SIG-M5 (cell line): Measurements from ENCODE around the gene UBXN6.

ENCODE experiments used
- DNase-seq: peaks from one replicate; lab custom pipeline; 2025; lab: John Stamatoyannopoulos, UW

UBXN6 gene, protein sequence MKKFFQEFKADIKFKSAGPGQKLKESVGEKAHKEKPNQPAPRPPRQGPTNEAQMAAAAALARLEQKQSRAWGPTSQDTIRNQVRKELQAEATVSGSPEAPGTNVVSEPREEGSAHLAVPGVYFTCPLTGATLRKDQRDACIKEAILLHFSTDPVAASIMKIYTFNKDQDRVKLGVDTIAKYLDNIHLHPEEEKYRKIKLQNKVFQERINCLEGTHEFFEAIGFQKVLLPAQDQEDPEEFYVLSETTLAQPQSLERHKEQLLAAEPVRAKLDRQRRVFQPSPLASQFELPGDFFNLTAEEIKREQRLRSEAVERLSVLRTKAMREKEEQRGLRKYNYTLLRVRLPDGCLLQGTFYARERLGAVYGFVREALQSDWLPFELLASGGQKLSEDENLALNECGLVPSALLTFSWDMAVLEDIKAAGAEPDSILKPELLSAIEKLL

DNA sequence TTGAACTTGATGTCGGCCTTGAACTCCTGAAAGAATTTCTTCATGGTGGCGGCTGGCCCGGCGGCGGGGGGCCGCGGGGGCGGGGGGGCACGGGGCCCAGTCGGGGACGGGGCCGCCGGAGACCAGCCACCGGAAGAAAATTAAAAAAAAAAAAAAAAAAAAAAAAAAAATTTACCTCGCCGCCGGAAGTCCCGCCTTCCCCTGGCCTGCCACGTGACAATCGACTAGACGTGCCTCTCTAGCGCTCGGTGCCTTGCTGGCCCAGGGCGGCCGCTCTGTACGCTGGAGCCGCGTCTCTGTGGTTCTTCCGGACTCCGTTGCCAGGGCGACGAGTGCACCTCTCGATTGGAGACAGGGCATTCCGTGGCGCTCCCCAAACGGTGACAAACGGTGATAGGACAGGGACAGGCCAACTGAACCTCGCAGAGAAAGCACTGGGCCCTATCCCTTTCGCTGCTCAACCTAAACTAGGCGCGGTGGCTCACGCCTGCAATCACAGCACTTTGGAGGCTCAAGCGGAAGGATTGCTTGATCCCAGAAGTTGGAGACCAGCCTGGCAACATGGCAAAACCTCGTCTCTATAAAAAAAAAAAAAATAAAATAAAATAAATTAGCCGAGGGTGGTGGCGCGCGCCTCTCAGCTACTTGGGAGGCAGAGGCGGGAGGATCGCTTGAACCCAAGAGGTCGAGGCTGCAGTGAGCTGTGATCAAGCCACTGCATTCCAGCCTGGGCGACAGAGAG is at the start of gene UBXN6:
UBXN6 (minus strand) TSS at position 141 of the 742 bp plus-strand sequence; CDS start at position 44, 97 bp downstream.
- DNase-seq, result peak; percentile 81

DNA sequence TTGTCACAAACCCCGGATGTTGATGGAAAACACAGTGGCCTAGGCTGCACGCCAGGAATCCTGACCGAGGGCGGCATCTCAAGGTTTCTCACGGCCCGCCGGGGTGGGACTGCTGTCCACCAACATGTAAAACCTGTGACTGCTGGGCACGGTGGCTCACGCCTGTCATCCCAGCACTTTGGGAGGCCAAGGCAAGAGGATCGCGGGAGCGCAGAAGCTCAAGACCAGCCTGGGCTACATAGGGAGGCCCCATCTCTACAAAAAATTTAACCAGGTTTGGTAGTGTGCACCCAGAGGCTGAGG is 49.5 kb upstream of the UBXN6 start:
- no peak for DNase-seq

DNA sequence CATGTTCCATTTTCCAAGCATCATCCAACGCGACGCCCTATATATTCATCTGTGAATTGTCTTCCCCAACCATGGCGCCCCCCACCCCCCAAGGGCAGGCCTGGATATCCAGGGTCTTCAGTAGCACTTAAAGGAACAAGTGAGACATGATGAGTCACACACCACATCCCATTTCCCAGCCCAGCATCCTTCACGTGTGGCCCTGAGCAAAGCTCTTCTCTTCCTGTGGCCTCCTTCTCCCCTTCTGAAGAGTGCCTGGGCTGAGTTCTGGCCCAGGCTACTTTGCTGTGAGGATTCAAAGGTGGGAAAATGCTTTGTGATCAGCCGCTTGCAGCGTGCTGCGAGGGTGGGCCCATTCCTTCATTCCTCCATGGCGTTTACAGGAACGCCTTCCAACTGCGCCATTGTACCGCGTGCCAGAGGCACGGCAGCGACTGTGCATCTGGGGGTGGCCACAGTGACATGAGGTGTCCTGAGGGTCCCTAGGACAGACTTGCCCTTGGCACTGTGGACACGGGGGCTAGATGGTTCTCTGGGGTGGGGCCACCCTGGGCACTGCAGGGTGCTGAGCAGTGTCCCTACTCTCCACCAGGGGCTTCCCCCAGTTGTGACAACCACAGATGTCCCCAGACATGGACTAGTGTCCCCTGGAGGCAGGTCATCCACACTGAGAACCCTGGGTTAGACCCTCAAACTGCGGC is 49.0 kb upstream of the UBXN6 start:
- no peak for DNase-seq

DNA sequence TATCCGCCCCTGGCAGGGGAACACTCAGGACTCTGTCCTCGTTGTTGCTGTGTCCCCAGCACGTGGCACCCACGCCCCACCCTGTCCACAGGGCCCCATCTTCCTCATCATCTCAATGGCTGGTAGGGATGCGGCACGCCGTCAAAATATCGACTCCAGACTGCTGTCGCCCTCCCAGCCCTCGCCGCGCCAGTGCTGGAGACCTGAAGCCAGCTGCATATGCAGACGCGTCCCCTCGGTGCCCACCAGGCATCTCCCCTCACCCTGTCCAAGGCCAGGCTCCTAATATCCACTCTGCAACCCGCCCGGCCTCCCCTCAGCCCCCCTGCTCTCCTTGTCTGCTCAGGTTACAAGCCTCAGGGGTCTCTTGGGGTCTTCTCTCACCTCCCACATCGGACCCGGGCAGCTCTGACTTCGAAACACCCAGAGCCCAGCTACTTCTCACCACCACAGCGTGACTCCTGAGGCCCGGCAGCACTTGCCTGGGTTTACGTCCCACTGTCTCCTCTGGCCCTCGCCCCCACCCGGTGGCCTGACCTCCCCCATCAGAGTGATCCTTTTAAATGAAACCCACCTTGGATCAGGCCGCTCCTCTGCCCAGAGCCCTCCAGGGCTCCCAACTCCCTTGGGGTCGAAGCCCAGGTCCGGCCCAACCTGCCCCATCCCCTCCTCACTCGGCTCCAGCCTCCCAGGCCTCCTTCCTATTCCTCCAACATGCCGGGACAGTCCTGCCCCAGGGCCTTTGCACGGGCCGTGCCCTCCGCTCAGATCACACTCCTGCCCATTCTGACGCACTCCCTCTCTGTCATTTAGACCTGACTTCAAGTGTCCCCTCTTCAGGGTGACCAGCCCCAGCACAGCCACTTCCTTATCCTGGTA is 48.2 kb upstream of the UBXN6 start:
- DNase-seq, result no peak

DNA sequence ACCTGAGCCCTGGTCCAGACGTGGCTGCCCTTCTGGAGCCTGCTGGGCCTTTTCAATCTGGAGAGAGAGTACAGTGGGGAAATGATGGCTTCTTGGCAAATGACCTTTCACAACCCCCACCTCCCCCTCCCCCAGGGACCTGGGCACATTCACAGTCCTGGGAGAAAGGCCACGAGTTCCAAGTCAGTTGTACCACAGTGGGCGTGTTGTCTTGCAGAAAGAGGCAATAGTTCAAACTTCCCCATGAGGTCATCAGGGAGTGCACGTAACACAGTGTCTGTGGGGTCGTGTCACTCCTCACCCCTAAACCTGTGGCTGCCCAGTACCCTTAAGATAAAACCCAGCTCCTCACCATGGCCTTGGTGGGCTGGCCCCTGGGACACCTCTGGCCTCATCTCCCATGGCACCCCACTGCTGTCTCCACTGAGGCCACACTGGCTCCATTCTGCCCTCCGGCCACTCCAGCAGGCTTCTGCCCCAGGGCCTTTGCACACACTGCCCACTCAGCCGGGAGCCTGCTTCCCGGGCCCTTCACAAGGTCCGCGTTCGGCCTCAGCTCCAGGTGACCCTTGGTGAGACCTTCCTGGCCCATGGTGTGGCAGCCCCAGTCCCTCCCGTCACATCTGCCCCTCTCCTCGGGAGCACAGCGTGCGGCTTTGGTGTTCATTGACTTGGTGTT is 47.4 kb upstream of the UBXN6 start:
- no peak for DNase-seq

DNA sequence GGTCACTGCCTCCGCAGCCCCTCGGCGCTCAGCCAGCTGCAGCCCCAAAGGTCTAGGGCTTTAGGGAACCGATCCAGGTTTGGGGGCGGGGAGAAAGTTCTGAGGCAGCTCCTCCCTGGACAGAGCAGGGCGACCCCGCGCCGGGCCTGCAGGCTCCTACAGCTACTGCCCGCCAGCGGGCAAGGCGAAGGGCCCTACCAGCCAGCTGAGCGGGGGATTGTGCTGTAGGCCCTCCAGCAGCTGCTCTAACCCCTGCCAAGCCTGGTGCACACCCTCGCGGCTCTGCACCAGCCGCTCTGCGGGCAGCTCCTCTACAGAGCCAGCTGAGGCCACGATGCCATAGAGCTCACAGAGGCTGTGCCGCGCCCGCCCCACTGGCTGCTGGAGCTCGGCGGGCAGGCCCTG is 46.7 kb upstream of the UBXN6 start:
- DNase-seq, result no peak

DNA sequence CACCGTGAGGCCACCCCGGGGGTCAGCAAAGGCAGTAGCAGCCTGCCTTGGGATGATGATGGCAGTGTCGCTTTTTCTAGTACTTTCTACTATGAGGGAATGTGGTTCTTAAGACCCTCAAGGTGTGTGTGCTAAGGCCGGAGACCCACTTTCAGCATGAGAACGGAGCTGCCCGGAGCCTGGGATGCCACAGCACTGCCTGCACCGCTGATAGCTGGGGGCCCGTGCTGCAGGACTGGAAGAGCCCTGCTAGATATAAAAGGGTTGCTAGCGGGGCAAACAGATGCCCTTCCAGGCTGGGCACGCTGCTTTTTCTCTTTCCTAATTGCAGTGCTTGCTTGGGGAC is 46.2 kb upstream of the UBXN6 start:
- no peak for DNase-seq

DNA sequence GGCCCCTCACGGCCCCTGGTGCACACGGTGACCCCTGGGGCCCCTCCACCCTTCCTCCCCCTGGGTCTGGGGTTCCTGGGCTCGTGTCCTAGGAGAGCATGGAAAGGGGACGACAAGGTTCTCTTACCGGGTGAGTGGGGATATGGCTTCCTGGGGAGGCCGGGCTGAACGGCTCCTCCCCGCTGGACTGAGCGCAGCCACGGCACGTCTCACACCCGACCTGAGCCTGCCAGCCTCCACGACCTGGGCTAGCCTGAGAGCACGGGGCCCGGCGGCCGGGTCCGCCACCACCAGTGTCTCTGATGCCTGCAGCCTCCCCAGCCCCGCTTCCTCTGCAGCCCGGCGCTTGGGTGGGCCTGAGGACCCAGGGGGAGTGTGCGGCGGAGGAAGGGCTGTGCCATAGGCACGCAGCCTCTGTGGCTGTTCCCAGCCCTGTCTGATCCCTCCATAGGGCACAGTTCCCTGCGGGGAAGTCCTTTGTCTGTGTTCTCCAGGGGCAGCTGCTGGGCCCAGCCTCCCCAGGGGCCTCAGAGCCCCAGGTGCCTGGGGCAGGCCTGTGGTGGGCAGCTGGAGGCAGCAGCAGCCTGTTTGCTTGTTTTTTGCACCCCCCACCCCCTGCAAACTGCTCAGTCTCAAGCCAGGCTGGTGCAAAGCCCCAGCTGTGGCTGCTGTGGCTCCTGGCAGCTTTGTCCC is 45.7 kb upstream of the UBXN6 start:
- no peak for DNase-seq

DNA sequence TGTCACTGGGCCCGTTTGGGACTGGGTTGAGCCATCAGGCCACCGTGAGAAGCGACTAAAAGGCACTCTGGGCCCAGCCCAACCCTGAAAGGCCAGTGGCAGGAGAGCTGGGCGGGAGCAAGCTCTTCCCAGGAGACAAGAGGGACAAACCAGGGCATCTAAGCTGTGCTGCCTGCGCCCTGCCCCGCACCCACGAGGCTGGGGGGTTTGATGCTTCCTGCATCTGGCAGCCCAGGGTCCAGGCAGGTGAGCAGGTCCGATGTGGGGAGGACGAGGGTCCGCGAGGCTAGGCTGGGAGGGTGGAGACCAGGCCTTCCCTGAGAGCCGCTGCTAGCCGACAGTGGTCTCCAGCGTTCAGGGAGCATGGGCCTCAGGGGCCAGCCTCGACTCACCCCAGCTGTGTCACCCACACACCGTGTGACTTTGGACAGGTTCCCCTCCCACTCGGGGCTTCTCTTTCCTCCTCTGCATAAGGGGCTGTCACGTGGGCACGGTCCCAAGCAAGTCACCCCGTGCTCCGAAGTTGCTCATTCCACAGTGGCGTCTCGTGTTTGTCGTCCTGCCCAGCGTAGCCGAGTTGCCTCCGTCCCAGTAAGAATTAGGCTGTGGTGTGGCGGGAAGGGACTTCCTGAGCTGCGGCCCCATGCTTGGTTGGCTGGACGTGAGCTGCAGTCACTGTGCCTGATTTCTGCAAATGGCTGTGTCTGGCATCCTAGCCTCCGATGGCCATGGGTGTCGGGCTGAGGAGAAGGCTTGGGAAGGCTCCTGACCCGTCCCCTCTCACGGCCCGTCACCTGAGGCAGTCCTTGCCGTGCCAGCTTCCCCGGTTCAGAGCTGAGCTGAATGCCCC is 44.9 kb upstream of the UBXN6 start:
- no peak for DNase-seq

DNA sequence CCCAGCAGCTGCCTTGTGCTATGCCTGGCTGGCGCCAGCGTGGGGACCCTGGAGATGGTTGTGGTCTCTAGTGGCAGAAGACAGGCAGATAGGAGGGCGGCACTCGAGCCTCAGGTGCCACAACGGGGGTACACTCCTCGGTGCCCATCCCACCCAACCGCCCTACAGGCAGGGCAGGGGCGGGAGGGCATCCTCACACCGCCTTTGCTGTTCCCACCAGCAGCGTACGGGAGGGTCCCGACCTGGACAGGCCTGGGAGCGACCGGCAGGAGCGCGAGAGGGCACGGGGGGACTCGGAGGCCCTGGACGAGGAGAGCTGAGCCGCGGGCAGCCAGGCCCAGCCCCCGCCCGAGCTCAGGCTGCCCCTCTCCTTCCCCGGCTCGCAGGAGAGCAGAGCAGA is 44.1 kb upstream of the UBXN6 start:
- DNase-seq, result no peak

DNA sequence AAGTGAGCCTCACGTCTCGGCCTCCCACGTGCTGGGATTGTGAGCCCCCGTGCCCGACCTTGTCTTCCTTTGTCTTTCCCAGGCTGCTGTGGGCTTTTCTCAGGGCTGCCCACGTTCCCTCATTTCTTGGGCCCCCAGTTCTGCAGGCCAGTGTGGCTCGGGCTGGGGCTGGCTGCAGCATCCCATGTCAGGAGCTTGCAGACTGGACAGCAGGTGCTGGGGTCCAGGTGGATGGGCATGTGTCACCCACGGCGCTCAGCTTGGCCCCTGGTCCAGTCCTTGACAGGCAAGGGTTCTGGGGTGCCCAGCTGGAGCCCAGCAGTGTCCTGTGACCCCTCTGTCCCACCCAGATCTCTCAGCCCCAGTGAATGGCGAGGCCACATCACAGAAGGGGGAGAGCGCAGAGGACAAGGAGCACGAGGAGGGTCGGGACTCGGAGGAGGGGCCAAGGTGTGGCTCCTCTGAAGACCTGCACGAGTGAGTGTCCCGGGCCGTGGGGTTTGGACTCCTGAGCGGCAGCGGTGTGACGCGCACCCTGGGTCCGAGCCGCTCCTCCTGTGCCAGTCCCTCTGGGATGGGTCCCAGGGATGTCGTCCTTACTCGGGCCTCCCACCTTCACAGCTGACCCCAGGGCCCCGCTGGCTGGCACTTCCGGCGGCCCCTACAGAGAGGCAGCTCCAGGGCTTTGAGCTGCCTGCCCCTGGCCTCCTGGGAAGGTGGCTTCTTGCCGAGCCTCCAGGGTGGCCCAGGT is 43.4 kb upstream of the UBXN6 start:
- no peak for DNase-seq

DNA sequence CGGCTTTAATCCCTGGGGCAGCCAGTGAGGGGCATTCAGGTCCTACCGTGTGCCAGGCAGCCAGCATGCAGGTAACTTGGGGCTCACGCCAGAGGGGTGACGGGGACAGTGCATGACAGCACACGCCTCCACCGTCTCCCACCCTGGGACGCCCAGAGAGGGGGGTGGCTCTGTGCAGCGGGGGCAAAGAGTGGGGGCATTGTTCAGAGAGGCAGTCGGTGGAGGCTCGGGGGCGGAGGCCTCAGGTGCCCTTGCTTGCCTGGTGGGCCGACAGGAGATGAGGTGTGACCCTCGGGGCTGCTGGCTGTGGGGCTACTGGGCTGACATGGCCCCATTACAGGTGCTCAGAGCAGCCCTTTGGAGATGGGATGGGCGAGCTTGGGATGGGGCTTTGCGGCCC is 42.3 kb upstream of the UBXN6 start:
- no peak for DNase-seq

DNA sequence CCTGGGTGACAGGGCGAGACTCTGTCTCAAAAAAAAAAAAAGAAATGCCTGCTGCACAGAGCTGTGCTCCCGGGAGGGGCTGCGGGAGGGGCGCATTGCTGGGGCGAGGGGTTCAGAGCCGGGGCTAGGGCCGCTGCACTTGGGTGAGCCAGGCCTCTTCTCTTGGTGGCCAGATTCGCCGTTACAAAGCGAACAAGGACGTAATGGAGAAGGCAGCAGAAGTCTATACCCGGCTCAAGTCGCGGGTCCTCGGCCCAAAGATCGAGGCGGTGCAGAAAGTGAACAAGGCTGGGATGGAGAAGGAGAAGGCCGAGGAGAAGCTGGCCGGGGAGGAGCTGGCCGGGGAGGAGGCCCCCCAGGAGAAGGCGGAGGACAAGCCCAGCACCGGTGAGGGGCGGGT is 41.7 kb upstream of the UBXN6 start:
- DNase-seq, result no peak

DNA sequence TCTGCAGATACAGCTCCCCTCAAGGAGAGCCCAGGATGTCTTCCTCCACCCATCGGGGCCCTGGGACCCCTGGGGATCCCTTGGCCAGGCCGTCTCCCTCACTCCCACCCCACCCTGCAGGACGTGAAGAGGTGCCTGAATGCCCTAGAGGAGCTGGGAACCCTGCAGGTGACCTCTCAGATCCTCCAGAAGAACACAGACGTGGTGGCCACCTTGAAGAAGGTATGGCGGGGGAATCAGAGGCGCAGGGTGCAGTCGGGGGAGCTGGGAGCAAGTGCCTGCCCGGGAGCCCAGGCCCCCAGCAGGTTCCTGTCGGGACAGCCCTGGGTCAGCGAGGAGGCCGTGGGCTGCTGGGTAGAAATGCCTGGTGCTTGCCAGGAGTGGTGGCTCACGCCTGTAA is 41.1 kb upstream of the UBXN6 start:
- DNase-seq, result no peak

DNA sequence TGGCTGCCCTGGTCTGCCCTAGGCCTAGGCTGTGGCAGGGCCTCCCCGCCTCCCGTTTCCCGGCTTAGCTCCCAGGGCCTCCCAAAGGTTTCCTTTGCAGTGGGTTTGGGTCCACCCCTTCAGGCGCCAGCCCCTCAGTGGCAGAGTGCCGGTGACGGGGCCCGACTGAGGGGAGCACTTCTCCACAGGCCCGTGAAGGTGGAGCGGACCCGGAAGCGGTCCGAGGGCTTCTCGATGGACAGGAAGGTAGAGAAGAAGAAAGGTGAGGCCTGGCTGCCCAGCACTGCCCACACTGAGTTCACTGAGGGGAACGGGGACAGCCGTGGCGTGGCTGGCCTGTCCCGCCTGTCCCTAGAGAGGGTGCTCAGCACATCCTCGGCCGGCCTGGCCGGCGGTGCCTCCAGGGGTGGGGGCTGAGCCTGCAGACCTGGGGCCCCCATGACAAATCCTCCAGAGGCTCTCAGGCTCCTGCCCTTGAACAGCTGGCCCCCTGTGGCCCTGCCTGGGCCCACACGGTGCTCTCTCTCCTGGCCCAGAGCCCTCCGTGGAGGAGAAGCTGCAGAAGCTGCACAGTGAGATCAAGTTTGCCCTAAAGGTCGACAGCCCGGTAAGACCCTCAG is 40.3 kb upstream of the UBXN6 start:
- DNase-seq, result no peak

DNA sequence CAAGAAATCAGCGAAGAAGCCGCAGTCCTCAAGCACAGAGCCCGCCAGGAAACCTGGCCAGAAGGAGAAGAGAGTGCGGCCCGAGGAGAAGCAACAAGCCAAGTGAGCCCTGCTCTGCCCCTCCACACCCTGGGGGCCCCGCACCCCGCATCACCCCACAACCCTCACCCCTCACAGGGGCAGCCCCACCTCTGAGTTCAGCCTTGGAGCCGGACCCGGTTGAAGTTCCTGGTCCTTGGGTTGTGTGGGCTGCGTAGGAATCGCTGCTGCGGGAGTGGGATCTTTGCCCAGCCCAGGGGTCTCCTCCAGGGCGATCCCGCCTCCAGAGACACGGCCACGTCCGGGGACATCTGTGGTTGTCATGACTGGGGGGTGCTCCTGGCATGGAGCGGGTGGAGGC is 38.7 kb upstream of the UBXN6 start:
- no peak for DNase-seq

DNA sequence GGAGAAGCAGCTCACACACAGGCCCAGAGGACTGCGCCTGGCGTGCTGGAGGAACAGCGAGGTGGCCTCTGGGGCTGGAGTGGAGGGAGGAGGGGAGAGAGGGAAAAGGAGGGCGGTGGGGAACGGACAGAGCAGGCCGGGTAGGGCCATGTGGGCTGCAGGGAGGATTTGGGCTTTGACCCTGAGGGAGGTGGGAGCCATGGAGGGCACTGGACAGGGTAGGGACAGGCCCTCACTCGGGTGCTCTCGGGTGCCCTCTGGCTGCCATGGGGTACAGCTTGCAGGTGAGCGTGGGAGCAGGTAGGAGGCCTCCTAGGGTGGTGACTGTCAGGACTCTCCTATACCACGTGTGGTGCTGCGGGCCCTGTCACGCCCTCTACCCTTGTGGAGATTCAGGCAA is 37.9 kb upstream of the UBXN6 start:
- no peak for DNase-seq

DNA sequence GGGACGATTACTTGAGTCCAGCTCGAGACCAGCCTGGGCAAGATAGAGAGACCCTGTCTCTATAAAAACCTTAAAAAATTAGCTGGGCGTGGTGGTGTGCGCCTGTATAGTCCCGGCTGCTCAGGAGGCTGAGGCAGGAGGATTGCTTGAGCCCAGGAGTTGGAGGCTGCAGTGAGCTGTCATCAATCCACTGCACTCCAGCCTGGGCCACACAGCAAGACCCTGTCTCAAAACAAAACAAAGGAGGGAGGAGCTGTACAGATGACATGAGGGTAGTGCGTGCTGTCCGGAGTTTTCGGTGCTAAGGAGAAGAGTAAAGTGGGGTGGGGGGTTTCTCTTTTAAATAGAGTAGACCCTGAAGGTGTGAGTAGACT is 37.1 kb upstream of the UBXN6 start:
- DNase-seq, result no peak
